ENCODE measurements around the gene FAM186B. TPM values are rescaled to one million over a fixed set of nuclear protein-coding genes. Genes with fewer than 3 reads are reported as not detected.
"Not testable (repeated sequence)": the region's sequence is repeated elsewhere in the genome, so short reads cannot be mapped to it uniquely, and the experiment has no call there.

Gene FAM186B
- 0.33 and 0.51 TPM in 2 replicates for total RNA-seq
- 0.10 and 0.11 TPM in 2 replicates for polyA plus RNA-seq
- 0.06 and 0.19 TPM in 2 replicates for polyA plus RNA-seq (2012)
- polyA minus RNA-seq (ENCODE audit: low replicate concordance), result not detected in 2 replicates

DNA sequence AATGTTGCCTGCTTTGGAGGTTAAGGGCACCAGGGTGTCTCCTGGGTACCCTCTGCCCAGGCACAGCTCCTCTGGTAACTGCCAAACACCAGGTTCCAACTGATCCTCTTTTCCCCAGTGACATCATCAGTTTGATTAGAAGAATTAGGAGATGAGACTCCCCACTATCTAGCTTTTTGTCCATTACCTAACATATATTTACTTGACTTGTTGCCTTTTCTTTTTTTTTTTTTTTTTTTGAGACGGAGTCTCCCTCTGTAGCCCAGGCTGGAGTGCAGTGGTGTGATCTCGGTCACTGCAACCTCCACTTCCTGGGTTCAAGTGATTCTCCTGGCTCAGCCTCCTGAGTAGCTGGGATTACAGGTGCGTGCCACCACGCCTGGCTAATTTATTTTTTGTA is at the start of gene FAM186B:
Gene FAM186B (minus strand): TSS at position 101 of the 400 bp plus-strand sequence. CDS start 162 bp downstream, outside the sequence.
- DNase-seq (ENCODE audit: low read depth in 2 of 2); H3K4me3 ChIP-seq (replicated peaks in 1 of 4; ENCODE audit: control extremely low read depth in 1 of 4, insufficient read depth in 1 of 4, low read depth in 3 of 4, low read length in 4 of 4); H3K27ac ChIP-seq (ENCODE audit: insufficient read depth, low read length); H3K79me2 ChIP-seq (ENCODE audit: control insufficient read depth, insufficient read depth, low read length); H3K9me3 ChIP-seq (ENCODE audit: control insufficient read depth, insufficient read depth, low read depth, low read length); H3K27me3 ChIP-seq (ENCODE audit: control insufficient read depth, insufficient read depth, low read length); H3K4me1 ChIP-seq (ENCODE audit: control insufficient read depth, extremely low read depth, insufficient read depth, low read length); H2AFZ ChIP-seq (ENCODE audit: low read length); H3K9ac ChIP-seq (ENCODE audit: insufficient read depth, low read length); H3K4me2 ChIP-seq (ENCODE audit: extremely low read depth, insufficient read depth, low read length); H4K20me1 ChIP-seq (ENCODE audit: control insufficient read depth, extremely low read depth, insufficient read depth, low read length); H3K36me3 ChIP-seq (ENCODE audit: control insufficient read depth, insufficient read depth, low read length): not testable (repeated sequence)

- no peaks in the 10 kb centered on the region for H3K27me3 ChIP-seq (ENCODE audit: control insufficient read depth, insufficient read depth, low read length)
Measured at GRCh38 chr12:49654715-49655114, 49.3 kb upstream of the FAM186B start.

GRCh38 chr12:49652921-49653520 is 47.6 kb upstream of the FAM186B start:
- DNase-seq (ENCODE audit: low read depth in 2 of 2), result no peak
- Histone ChIP-seq H4K20me1 (ENCODE audit: control insufficient read depth, extremely low read depth, insufficient read depth, low read length) (no peaks in the 10 kb centered on the region), H3K27ac (ENCODE audit: insufficient read depth, low read length) (no peak overlapping the region), H3K27me3 (ENCODE audit: control insufficient read depth, insufficient read depth, low read length) (no peaks in the 10 kb centered on the region), H3K36me3 (ENCODE audit: control insufficient read depth, insufficient read depth, low read length) (peaks cover 9% of the 10 kb centered on the region), H3K4me2 (ENCODE audit: extremely low read depth, insufficient read depth, low read length) (no peak overlapping the region), H2AFZ (ENCODE audit: low read length) (no peak overlapping the region), H3K9me3 (ENCODE audit: control insufficient read depth, insufficient read depth, low read depth, low read length) (no peaks in the 10 kb centered on the region), H3K4me1 (ENCODE audit: control insufficient read depth, extremely low read depth, insufficient read depth, low read length) (no peaks in the 10 kb centered on the region), H3K9ac (ENCODE audit: insufficient read depth, low read length) (no peak overlapping the region), H3K4me3 (replicated peaks in 1 of 4; ENCODE audit: control extremely low read depth in 1 of 4, insufficient read depth in 1 of 4, low read depth in 3 of 4, low read length in 4 of 4) (no peak overlapping the region), H3K79me2 (ENCODE audit: control insufficient read depth, insufficient read depth, low read length) (no peaks in the 10 kb centered on the region)
- TF ChIP-seq CTCF (conservative IDR thresholded peaks at IDR 0.05 in 1 of 2, IDR thresholded peaks at IDR 0.05 in 1 of 2; ENCODE audit: low read depth in 1 of 2, low read length in 2 of 2) (no peak), EZH2 (IDR thresholded peaks at IDR 0.05; ENCODE audit: low read length, missing control alignments) (no peak)

More at GRCh38 chr12:49654715-49655114, 49.3 kb upstream of the FAM186B start:
- Histone ChIP-seq H3K9me3 (ENCODE audit: control insufficient read depth, insufficient read depth, low read depth, low read length) (no peaks in the 10 kb centered on the region), H3K36me3 (ENCODE audit: control insufficient read depth, insufficient read depth, low read length) (peaks cover 9% of the 10 kb centered on the region), H3K4me3 (replicated peaks in 1 of 4; ENCODE audit: control extremely low read depth in 1 of 4, insufficient read depth in 1 of 4, low read depth in 3 of 4, low read length in 4 of 4) (no peak overlapping the region), H3K79me2 (ENCODE audit: control insufficient read depth, insufficient read depth, low read length) (no peaks in the 10 kb centered on the region), H3K27ac (ENCODE audit: insufficient read depth, low read length) (no peak overlapping the region), H3K4me1 (ENCODE audit: control insufficient read depth, extremely low read depth, insufficient read depth, low read length) (no peaks in the 10 kb centered on the region), H3K4me2 (ENCODE audit: extremely low read depth, insufficient read depth, low read length) (no peak overlapping the region), H4K20me1 (ENCODE audit: control insufficient read depth, extremely low read depth, insufficient read depth, low read length) (no peaks in the 10 kb centered on the region), H3K9ac (ENCODE audit: insufficient read depth, low read length) (no peak overlapping the region), H2AFZ (ENCODE audit: low read length) (no peak overlapping the region)
- no peak for TF ChIP-seq EZH2 (IDR thresholded peaks at IDR 0.05; ENCODE audit: low read length, missing control alignments)
- no peak for TF ChIP-seq CTCF (conservative IDR thresholded peaks at IDR 0.05 in 1 of 2, IDR thresholded peaks at IDR 0.05 in 1 of 2; ENCODE audit: low read depth in 1 of 2, low read length in 2 of 2)
- no peak for DNase-seq (ENCODE audit: low read depth in 2 of 2)

All from fibroblast of lung (primary cell).